Measurements from ENCODE around the gene PROC.

The PROC gene

DNA sequence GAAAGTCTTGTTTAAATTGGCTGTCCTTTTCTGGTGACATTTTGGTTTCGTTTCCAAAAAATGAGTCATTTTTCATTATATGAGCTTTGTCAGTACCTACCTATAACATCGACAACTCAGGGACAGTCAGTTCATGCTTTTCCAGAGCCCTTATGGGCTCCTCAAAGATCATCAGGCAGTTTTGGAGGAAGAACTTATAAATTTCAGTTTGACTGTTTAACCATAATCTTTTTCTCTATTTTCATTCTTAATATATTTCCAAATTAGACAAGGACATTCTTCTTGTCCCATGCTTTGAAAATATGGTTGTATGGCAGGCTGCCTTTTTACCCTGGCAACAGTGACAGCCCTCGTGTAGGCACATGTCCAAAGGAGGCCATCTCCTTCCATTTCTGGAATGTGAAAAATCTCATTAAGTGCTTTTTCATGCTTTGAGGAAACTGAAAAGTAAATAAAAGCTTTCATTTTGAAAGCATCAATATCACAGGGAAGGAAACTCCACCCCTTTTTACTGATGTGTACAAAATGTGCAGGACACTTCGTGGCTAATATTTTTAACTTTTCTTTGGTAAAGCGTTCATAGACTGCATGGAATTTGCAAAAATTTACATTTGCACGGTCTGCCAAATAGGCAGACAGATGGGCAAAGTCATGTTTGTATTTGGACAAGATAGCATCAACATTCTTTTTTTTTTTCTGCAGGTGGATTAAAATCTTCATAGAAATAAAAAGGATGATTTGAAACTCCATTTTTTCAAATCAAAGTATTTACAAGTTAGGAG, 7.2 kb upstream of the PROC start:
- H3K9ac ChIP-seq (ENCODE audit: insufficient read length, low read depth) = no peak overlapping the region
- peaks cover 3% of the 10 kb centered on the region for H3K4me1 ChIP-seq (ENCODE audit: insufficient read depth, insufficient read length)

DNA sequence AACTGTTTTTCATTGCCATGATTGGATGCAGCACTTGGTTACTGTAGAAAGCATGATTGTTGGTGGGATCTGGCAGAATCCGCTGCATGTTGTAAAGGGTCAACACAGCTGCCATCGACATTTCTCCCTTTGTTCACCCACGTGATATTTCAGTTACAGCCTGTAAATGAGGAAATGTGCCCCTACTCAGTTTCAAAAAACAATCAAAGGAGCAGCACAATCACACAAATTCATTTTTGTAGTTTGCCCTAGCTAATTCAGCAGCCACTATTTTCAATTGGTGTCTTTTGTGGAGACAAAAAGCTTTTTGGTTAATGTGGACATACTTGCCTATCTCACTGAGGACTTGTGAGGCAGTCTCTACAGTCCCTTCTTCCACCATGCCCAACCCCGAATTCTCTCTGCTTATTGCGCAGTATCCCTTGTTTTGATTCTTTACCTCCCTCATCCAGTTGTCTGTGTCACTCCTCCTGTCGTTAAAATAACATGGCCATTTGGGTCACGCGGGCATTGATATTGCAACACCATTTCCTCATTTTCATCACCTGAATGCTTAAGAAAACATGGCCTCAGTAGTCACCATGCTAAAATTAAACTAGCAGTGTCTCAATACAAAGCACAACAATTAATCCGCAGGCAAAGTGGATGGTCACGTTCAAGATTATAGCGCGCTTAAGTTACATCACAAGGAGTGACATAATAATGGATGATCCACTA, 6.4 kb upstream of the PROC start:
- no peak for TF ChIP-seq ZNF274 (IDR thresholded peaks at IDR 0.05; ENCODE audit: low read depth, low read length)
- TF ChIP-seq SUZ12 (IDR thresholded peaks at IDR 0.05; ENCODE audit: extremely low read depth, insufficient read depth, insufficient read length) = no peak
- TF ChIP-seq YY1 (IDR thresholded peaks at IDR 0.05; ENCODE audit: insufficient read depth, insufficient read length) = no peak
- H3K9me3 ChIP-seq (ENCODE audit: insufficient read depth, low read length) = peaks cover 17% of the 10 kb centered on the region
- no peak overlapping the region for H3K9ac ChIP-seq (ENCODE audit: insufficient read length, low read depth)
- no peak for DNase-seq (ENCODE audit: low read depth, low spot score)
- H3K4me1 ChIP-seq (ENCODE audit: insufficient read depth, insufficient read length) = peaks cover 5% of the 10 kb centered on the region
- no peak overlapping the region for H3K4me3 ChIP-seq (ENCODE audit: insufficient read length, low read depth)
- H3K36me3 ChIP-seq (ENCODE audit: insufficient read depth, insufficient read length, low read length) = no peaks in the 10 kb centered on the region
- H3K27me3 ChIP-seq (ENCODE audit: insufficient read depth, insufficient read length) = peaks cover 21% of the 10 kb centered on the region

More for the DNA sequence above, 7.2 kb upstream of the PROC start:
- Histone ChIP-seq H3K36me3 (ENCODE audit: insufficient read depth, insufficient read length, low read length) (no peaks in the 10 kb centered on the region), H3K9me3 (ENCODE audit: insufficient read depth, low read length) (peaks cover 17% of the 10 kb centered on the region), H3K4me3 (ENCODE audit: insufficient read length, low read depth) (no peak overlapping the region), H3K27me3 (ENCODE audit: insufficient read depth, insufficient read length) (peaks cover 13% of the 10 kb centered on the region)
- no peak for DNase-seq (ENCODE audit: low read depth, low spot score)
- TF ChIP-seq SUZ12 (IDR thresholded peaks at IDR 0.05; ENCODE audit: extremely low read depth, insufficient read depth, insufficient read length) (no peak), YY1 (IDR thresholded peaks at IDR 0.05; ENCODE audit: insufficient read depth, insufficient read length) (no peak), ZNF274 (IDR thresholded peaks at IDR 0.05; ENCODE audit: low read depth, low read length) (no peak)

DNA sequence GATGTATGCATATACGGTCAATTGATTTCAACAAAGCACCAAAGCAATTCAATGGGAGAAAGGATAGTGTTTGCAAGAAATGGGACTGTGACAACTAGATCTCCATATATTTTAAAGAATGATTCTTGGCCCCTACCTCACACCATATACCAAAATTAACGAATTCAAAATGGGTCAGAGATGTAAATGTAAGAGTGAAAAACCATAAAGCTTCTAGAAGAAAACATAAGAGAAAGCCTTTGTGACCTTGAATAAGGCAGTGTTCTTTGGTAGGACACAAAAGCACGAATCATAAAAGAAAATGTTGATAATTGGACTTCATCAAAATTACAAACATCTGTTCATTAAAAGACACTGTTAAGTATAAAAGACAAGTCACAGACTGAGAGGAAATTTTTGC, 5.0 kb upstream of the PROC start:
- TF ChIP-seq ZNF274 (IDR thresholded peaks at IDR 0.05; ENCODE audit: low read depth, low read length) = no peak
- no peak for TF ChIP-seq YY1 (IDR thresholded peaks at IDR 0.05; ENCODE audit: insufficient read depth, insufficient read length)
- TF ChIP-seq SUZ12 (IDR thresholded peaks at IDR 0.05; ENCODE audit: extremely low read depth, insufficient read depth, insufficient read length) = no peak
- no peaks in the 10 kb centered on the region for H3K36me3 ChIP-seq (ENCODE audit: insufficient read depth, insufficient read length, low read length)
- H3K9me3 ChIP-seq (ENCODE audit: insufficient read depth, low read length) = peaks cover 17% of the 10 kb centered on the region
- H3K4me3 ChIP-seq (ENCODE audit: insufficient read length, low read depth) = no peak overlapping the region
- peaks cover 5% of the 10 kb centered on the region for H3K4me1 ChIP-seq (ENCODE audit: insufficient read depth, insufficient read length)
- H3K27me3 ChIP-seq (ENCODE audit: insufficient read depth, insufficient read length) = peaks cover 34% of the 10 kb centered on the region
- H3K9ac ChIP-seq (ENCODE audit: insufficient read length, low read depth) = no peak overlapping the region
- no peak for DNase-seq (ENCODE audit: low read depth, low spot score)

DNA sequence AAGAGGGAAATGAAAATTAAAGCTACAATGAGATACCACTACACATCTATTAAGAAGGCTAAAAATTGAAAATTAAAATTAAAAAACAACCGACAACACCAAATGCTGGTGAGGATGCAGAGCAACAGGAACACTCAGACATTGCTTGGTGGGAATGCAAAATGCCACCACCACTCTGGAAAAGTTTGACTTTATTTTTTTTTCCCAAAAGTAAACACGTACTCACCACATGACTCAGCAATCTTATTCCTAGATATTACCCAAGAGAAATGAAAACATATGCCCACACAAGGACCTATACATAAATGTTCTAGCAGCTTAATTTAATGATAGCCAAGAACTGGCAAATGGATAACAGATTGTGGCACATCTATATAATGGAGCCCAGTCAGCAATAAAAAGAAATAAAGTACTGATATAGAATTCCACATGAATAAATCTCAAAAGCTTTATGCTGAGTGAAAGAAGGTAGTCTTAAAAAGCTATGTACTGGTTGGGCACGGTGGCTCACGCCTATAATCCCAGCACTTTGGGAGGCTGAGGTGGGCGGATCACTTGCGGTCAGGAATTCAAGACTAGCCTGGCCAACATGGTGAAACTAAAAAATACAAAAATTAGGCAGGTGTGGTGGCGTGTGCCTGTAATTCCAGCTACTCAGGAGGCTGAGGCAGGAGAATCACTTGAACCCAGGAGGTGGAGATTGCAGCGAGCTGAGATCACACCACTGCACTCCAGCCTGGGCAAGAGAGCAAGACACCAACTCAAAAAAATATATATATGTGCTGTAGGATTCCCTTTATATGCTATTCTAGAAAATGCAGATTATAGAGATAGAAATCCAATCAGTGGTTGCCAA, 4.2 kb upstream of the PROC start:
- H3K4me3 ChIP-seq (ENCODE audit: insufficient read length, low read depth) = no peak overlapping the region
- TF ChIP-seq SUZ12 (IDR thresholded peaks at IDR 0.05; ENCODE audit: extremely low read depth, insufficient read depth, insufficient read length) (no peak), YY1 (IDR thresholded peaks at IDR 0.05; ENCODE audit: insufficient read depth, insufficient read length) (no peak), ZNF274 (IDR thresholded peaks at IDR 0.05; ENCODE audit: low read depth, low read length) (no peak)
- H3K9me3 ChIP-seq (ENCODE audit: insufficient read depth, low read length) = peaks cover 17% of the 10 kb centered on the region
- H3K4me1 ChIP-seq (ENCODE audit: insufficient read depth, insufficient read length) = peaks cover 5% of the 10 kb centered on the region
- H3K27me3 ChIP-seq (ENCODE audit: insufficient read depth, insufficient read length) = peaks cover 36% of the 10 kb centered on the region
- no peak for DNase-seq (ENCODE audit: low read depth, low spot score)
- no peak overlapping the region for H3K9ac ChIP-seq (ENCODE audit: insufficient read length, low read depth)
- H3K36me3 ChIP-seq (ENCODE audit: insufficient read depth, insufficient read length, low read length) = no peaks in the 10 kb centered on the region

DNA sequence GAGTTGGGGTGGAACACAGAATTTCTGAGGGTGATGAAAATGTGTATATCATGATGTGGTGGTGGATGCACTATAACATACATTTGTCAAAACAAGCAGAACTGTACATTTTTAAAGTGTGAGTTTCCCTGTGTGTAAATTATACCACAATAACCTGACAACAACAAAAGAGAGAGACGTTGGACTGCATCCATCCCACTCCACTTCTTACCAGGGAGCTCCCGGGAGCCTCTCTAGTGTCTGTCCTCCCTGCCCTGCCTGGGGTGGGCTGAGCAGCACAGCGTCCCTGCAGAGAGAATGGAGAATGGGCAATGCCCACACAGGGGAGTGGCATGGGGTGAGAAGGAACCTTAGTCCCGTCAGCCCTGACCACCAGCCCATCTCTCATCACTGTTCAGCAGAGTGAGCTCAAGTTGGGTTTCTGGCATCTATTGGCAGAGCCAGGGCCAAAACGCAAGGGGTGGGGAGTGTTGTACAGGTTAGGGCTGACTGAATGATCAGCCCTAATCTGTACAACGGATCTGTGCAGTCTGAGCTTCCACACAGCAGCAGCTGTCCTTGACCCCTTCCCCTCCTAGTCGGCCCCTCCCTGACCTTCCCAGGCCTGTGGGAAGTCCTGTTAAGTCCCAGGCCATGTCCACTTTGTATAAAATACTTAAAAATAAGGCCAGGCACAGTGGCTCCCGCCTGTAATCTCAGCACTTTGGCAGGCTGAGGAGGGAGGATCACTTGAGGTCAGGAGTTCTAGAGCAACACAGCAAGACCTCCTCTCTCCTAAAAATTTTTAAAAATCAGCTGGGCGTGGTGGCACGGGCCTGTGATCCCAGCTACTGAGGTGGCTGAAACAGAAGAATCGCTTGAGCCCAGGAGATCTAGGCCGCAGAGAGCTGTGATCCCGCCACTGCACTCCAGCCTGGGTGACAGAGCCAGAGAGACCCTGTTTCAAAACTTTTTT, 3.3 kb upstream of the PROC start:
- H3K9ac ChIP-seq (ENCODE audit: insufficient read length, low read depth) = no peak overlapping the region
- no peak for DNase-seq (ENCODE audit: low read depth, low spot score)
- H3K4me1 ChIP-seq (ENCODE audit: insufficient read depth, insufficient read length) = peaks cover 5% of the 10 kb centered on the region
- no peak overlapping the region for H3K4me3 ChIP-seq (ENCODE audit: insufficient read length, low read depth)
- peaks cover 17% of the 10 kb centered on the region for H3K9me3 ChIP-seq (ENCODE audit: insufficient read depth, low read length)
- H3K27me3 ChIP-seq (ENCODE audit: insufficient read depth, insufficient read length) = peaks cover 44% of the 10 kb centered on the region
- no peaks in the 10 kb centered on the region for H3K36me3 ChIP-seq (ENCODE audit: insufficient read depth, insufficient read length, low read length)
- TF ChIP-seq ZNF274 (IDR thresholded peaks at IDR 0.05; ENCODE audit: low read depth, low read length) = no peak
- TF ChIP-seq YY1 (IDR thresholded peaks at IDR 0.05; ENCODE audit: insufficient read depth, insufficient read length) = no peak
- no peak for TF ChIP-seq SUZ12 (IDR thresholded peaks at IDR 0.05; ENCODE audit: extremely low read depth, insufficient read depth, insufficient read length)

Measured in NT2/D1 (cell line).